ENCODE data around the gene ELL.

GRCh38 chr19:18491995-18492953 is 29.6 kb downstream of the ELL start:
- TF ChIP-seq CTCF (IDR thresholded peaks at IDR 0.05) = no peak
- no peak for TF ChIP-seq ZFX (IDR thresholded peaks at IDR 0.05; ENCODE audit: borderline replicate concordance)
